NB4 (cell line): Measurements from ENCODE around the gene LENEP.

Experiments used
- DNase-seq: peaks from one replicate; pipeline ENCODE4 v3.0.0; 2010; ENCODE audit warnings: low read depth
- H3K4me3 ChIP-seq: one replicate; pipeline ENCODE4 v1.5.1; 2011; ENCODE audit warnings: mild to moderate bottlenecking, low read depth, low read length, moderate library complexity
- MYC ChIP-seq: IDR thresholded peaks from 2 replicates; pipeline ENCODE4 v1.6.1; 2011; ENCODE audit warnings: low read depth, low read length
- POLR2A ChIP-seq: IDR thresholded peaks from 2 replicates; pipeline ENCODE4 v1.6.1; 2011; ENCODE audit warnings: mild to moderate bottlenecking; ENCODE audit not compliant: insufficient read length; ENCODE audit errors: extremely low read depth
- TF ChIP-seq, protein P1 (sequence below): IDR thresholded peaks from 2 replicates; pipeline ENCODE4 v1.6.1; 2011; ENCODE audit warnings: low read depth, low read length
- TF ChIP-seq, protein P2 (sequence below): IDR thresholded peaks from one replicate; pipeline ENCODE4 v1.5.1; 2012; ENCODE audit warnings: low read depth, low read length

Gene LENEP

DNA sequence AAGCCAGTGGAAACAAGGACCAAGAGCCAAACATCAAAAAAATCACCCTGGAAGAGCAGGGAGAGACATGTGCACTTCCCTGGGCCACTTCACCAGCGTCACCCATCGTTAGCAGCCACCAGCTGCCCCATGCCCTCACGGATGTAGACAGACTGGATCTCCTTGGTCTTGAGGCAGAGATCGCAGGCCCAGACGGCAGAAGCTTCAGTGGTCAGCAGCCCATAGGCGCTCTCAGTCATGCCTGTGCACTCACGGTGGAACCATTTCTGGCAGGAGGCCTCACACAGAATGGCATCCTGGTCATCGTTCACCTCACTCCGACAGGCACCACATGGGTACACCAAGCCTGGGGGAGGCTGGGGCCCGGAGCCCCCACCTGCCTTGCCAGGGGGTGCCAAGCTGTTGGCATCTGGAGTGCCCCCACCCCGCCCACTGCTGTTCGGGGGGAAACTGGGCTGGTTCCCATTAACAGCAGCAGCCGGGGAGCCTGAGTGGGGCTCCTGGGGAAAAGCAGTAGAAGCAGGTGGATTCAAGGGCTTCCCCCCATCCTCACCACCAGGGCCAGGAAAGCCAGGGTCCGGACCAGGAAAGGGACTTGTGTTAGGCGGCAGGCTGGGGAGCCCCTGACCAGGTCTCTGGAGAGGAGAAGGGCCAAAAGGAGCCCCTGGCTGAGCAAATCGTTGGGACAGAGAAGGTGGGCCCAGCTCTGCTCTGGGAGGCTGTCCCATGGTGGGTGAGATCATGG, 34.5 kb upstream of the LENEP start:
- no peak for DNase-seq
- H3K4me3 ChIP-seq, result no peak overlapping the region
- no peak for TF ChIP-seq MYC
- TF ChIP-seq, protein P1, sequence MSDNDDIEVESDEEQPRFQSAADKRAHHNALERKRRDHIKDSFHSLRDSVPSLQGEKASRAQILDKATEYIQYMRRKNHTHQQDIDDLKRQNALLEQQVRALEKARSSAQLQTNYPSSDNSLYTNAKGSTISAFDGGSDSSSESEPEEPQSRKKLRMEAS, result no peak
- TF ChIP-seq, protein P2, sequence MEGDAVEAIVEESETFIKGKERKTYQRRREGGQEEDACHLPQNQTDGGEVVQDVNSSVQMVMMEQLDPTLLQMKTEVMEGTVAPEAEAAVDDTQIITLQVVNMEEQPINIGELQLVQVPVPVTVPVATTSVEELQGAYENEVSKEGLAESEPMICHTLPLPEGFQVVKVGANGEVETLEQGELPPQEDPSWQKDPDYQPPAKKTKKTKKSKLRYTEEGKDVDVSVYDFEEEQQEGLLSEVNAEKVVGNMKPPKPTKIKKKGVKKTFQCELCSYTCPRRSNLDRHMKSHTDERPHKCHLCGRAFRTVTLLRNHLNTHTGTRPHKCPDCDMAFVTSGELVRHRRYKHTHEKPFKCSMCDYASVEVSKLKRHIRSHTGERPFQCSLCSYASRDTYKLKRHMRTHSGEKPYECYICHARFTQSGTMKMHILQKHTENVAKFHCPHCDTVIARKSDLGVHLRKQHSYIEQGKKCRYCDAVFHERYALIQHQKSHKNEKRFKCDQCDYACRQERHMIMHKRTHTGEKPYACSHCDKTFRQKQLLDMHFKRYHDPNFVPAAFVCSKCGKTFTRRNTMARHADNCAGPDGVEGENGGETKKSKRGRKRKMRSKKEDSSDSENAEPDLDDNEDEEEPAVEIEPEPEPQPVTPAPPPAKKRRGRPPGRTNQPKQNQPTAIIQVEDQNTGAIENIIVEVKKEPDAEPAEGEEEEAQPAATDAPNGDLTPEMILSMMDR, result no peak
- TF ChIP-seq POLR2A, result no peak

DNA sequence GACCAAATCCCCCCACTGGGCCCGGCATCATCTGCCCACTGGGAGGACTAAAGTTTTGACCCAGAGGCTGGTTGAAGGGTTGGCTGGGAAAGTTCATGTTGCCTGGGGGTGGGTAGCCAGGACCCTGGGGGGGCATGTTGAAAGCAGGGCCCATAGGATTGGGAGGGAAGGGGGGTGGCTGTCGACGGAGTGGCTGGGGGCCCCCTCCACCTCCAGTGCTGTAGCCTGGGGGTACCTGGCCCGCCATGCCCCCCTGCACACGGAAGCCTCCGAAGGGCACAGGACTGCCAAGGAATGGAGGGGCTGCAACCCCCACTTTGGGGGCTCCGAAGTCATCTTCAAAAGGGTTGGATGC, 34.0 kb upstream of the LENEP start:
- no peak overlapping the region for H3K4me3 ChIP-seq
- DNase-seq, result no peak
- TF ChIP-seq MYC (no peak), POLR2A (no peak)
- TF ChIP-seq, protein P1, result no peak
- TF ChIP-seq, protein P2, result no peak

DNA sequence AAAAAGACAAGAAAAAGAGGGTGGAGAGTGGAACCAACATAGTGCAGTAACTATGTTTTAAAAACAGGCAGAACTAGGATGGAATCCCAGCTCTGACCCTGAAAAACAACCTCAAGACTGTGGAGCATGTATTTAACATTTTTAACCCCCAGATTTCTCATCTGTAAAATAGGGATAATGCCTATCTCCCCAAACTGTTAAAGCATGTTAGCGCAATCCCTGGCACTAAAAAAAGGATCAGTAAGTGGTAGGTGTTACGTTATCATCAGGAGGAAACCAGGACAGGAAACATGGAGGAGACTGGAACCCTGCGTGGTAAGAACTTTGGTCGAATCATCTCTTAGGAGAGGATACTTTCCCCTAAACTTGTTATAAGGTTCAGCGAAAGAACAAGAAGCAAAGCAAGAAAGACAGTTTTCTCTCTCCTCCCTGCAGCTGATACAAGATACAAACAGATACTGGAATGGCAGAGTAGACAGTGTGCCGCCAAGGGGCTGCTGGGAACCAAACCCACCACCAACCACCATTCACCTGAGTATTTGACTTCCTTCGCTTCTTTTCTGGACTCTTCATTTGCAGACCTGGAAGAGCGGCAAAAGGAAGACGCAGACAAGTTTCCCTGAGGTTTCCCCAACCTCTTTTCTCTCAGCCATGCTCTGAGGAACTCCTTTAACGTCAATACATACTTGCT, 32.8 kb upstream of the LENEP start:
- H3K4me3 ChIP-seq, result peak overlapping the region; percentile 78
- TF ChIP-seq, protein P1, result no peak
- TF ChIP-seq, protein P2, result no peak
- TF ChIP-seq MYC, result no peak
- TF ChIP-seq POLR2A, result no peak
- no peak for DNase-seq

DNA sequence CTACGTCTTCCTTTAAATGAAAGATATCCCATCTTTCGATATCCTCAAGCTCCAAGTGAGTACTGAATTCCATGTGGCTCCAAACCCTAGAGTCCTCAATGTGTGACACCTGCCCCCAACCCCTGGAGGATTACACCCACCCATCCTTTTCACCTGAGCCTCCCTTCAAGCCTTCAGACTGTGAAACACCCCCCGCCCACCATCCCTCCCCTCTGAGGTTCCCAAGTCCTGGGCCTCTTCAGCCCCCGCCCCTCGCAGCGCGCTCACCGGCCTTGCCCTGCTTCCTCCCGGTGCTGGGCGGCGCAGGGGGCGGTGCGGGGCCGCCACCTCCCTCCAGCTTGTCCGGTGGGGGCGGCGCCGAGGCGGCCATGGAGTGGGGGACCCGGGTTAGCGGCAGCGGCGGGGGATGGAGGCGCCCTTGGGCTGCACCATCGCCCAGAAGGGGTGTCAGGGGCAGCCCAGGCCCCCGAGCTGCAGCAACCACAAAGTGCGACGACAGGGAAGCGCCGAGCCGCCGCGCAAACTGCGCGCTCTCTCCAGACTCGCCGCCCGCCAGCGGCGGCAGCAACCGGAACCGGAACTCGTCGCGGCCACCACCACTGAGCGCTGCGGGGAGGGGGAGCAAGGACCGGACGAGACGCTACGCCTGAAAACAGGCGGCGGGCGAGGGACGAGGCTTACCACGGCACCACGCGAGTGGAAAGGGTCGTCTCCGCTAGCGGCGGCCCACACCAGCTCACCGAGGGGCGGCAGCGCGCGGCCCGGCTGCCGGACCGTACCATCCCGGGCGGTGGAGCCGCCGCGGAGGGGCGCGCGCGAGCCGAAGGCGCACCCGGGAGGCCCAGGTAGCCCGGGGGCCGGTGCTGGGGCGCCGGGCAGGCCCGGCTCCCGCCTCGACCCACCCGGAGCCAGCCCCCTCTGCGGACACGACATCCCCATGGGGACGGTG, 31.9 kb upstream of the LENEP start, which contains the start of gene PYGO2:
TSS of gene PYGO2 (minus strand) at position 576 of the 949 bp plus-strand sequence. CDS start at position 370, 206 bp downstream.
- TF ChIP-seq, protein P2, result peak; percentile 7
- peak; percentile 88 for TF ChIP-seq POLR2A
- TF ChIP-seq, protein P1, result no peak
- peak within 1 kb of the TSS; percentile 78 for H3K4me3 ChIP-seq
- DNase-seq, result peak; percentile 88

DNA sequence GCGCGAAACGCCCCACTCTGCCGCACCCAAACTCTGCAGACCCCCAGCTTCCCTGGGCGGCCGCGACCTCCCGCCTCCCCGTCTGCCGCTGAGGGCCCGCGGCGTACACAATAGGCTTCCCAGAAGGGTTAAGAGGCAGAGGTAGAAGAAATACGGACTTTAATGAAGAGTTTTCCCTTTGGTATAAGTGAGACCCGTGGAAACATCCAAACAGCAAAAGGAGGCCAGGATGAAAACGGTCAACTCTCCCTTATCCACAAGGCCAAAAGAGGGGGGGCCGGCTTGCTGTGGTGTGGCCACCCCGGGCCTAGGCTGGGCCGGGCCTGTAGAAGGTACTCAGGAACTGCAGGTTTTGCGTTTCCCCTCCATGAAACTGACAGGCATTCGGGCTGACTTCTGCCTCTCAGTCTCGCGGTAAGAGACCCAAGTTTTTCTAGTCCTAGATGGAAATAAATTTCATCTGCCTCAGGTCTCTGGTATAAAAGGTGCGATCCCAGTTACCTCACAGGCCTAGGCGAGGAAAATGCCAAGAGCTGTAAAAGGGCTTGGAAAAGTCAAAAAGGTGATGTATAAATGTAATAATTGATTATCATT, 31.1 kb upstream of the LENEP start:
- no peak for TF ChIP-seq POLR2A
- 0 out of 2 replicates have a peak, but pooled peaks have one; percentile 7 for TF ChIP-seq MYC
- TF ChIP-seq, protein P1, result 0 out of 2 replicates have a peak, but pooled peaks have one; percentile 16
- DNase-seq, result peak; percentile 66
- peak overlapping the region; percentile 78 for H3K4me3 ChIP-seq
